ENCODE data around the gene FCHSD2. TPM values are rescaled to one million over a fixed set of nuclear protein-coding genes. Genes with fewer than 3 reads are reported as not detected.

FCHSD2 gene
- total and polyA plus RNA-seq, 2 of the 8 experiments (the other 6 are each of a cell fraction or from before 2014, with no cell fraction given): 4.1 to 7.8 TPM

GRCh38 chr11:73047773-73048371, 94.2 kb downstream of the FCHSD2 start (continued):
- TF ChIP-seq SIN3A (conservative IDR thresholded peaks at IDR 0.05 in 1 of 2, IDR thresholded peaks at IDR 0.05 in 1 of 2; ENCODE audit: low read depth in 1 of 2, low read length in 2 of 2): no peak
- no peak for TF ChIP-seq TAF7 (optimal IDR thresholded peaks at IDR 0.05; ENCODE audit: borderline replicate concordance, low read depth, low read length)
- TF ChIP-seq SP1 (IDR thresholded peaks at IDR 0.05; ENCODE audit: low read depth, low read length): no peak
- no peak for TF ChIP-seq BCL11A (IDR thresholded peaks at IDR 0.05; ENCODE audit: low read depth in 2 of 2, low read length in 2 of 2)
- no peak for TF ChIP-seq RAD21 (IDR thresholded peaks at IDR 0.05 in 1 of 2, conservative IDR thresholded peaks at IDR 0.05 in 1 of 2; ENCODE audit: low read depth in 2 of 2, low read length in 2 of 2)
